Measurements from ENCODE around the gene BOD1. TPM values are rescaled to one million over a fixed set of nuclear protein-coding genes. Genes with fewer than 3 reads are reported as not detected.

BOD1 gene
- total RNA-seq, 2 donors from 2014 or later = 34.8 to 35.6 TPM

- no peak for DNase-seq (ENCODE audit: low spot score)
Measured at GRCh38 chr5:173563246-173563645, 53.2 kb downstream of the BOD1 start.

GRCh38 chr5:173562451-173562850, 54.0 kb downstream of the BOD1 start:
- DNase-seq (ENCODE audit: low spot score) = no peak
- intact Hi-C loops (cut with DNase I) = no loop called here

More at GRCh38 chr5:173563246-173563645, 53.2 kb downstream of the BOD1 start:
- intact Hi-C loops (cut with DNase I) = no loop called here

All from posterior vena cava (tissue), 2 donors.